ENCODE data around the gene KAT5.
"Not testable (repeated sequence)": the region's sequence is repeated elsewhere in the genome, so short reads cannot be mapped to it uniquely, and the experiment has no call there.

Gene KAT5

DNA sequence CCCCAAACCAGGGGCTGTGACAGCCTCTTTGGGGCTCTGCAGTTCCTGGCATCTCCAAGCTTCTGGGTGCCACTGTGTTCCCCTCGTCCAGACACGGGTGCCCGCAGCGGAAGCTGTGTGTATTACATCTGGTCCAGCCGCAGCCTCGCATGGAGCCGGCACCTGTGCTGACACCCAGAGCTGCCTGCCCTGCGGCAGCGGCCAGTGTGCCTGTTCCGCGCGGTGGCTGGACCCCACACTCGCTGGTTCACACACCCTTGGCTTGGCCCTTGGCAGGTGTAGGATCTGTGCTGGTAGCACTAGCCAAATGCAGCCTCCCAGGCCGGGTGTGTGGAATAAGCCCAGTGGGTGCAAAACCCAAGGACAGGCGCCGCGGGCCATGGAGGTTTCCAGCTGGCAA is 33.0 kb downstream of the KAT5 start:
- DNase-seq = no peak

DNA sequence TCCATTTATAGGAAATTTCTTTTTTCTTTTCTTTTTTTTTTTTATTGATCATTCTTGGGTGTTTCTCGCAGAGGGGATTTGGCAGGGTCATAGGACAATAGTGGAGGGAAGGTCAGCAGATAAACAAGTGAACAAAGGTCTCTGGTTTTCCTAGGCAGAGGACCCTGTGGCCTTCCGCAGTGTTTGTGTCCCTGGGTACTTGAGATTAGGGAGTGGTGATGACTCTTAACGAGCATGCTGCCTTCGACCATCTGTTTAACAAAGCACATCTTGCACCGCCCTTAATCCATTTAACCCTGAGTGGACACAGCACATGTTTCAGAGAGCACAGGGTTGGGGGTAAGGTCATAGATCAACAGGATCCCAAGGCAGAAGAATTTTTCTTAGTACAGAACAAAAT is 50.1 kb downstream of the KAT5 start:
- not testable (repeated sequence) for DNase-seq

DNA sequence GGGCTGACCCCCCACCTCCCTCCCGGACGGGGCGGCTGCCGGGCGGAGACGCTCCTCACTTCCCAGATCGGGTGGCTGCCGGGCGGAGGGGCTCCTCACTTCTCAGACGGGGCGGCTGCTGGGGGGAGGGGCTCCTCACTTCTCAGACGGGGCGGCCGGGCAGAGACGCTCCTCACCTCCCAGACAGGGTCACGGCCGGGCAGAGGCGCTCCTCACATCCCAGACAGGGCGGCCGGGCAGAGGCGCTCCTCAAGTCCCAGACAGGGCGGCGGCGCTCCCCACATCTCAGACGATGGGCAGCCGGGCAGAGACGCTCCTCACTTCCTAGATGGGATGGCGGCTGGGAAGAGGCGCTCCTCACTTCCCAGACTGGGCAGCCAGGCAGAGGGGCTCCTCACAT is 50.8 kb downstream of the KAT5 start:
- not testable (repeated sequence) for DNase-seq

DNA sequence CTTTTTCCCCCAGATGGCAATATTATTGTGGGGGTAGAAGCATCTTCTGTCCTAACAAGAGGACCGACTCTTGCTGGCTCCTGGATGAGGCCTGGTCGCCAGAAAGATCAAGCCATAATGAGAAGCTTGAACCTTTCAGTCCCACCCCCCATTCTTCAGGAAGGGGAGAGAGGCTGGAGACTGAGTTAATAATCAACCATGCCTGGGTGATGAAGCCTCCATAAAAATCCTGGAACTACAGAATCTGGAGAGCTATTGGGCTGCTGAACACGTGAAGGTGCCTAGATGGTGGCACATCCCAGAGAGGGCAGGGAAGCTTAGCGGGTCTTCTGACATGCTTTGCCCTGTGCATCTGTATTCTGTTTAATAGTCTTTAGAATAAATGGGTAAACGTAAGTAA is 52.4 kb downstream of the KAT5 start:
- no peak for DNase-seq

DNA sequence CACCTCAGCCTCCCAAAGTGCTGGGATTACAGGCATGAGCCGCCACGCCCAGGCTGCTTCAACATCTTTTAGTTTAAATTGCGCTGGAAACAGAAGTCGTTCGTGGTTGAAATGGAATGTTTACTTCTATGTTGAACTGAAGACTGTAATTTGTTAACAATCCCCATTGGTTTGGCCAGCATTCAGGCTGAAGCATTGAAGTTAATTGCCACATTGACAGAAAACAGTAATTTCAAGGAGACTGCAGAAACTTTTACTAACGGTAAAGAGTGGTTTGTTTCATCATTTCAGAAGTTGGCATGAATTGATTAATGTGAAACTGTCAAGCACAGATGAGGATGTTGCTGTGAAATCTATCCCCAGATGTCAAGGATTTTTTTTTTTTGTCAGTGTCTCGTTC is 54.5 kb downstream of the KAT5 start:
- DNase-seq = no peak

DNA sequence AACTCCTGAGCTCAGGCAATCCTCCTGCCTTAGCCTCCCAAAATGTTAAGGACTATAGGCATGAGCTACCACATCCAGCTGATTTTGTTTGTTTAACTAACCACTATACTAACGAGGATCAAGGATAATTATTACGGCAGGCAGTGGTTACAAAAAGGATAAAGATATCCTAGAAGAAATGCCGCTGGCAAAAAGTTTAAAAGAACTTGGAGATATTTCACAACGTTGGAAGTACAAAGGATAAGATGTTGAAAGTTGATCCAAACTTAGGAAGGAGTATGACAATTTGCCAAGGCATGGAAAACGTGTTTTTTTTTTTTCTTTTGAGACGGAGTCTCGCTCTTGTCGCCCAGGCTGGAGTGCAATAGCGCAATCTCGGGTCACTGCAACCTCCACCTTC is 55.4 kb downstream of the KAT5 start:
- no peak for DNase-seq

DNA sequence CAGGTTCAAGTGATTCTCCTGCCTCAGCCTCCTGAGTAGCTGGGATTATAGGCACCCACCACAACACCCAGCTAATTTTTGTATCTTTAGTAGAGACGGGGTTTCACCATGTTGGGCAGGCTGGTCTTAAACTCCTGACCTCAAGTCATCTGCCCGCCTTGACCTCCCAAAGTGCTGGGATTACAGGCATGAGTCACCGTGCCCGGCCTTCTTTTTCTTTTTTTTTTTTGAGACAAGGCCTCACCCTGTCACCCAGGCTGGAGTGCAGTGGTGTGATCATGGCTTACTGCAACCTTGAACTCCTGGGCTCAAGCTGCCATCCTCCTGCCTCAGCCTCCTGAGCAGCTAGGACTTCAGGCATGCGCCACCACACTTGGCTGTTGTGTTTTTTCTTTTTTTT is 55.8 kb downstream of the KAT5 start:
- DNase-seq = not testable (repeated sequence)
